Neuronal stem cell (in vitro differentiated cells): Measurements from ENCODE around the gene DNM3.

Experiments
- DNase-seq: peaks from one replicate; pipeline ENCODE4 v3.0.0-alpha.2; 2013; ENCODE audit warnings: low spot score
- H2AFZ ChIP-seq: one replicate; pipeline ENCODE4 v1.6.1; 2013; ENCODE audit warnings: mild to moderate bottlenecking, low read length, inconsistent platforms
- H2AK5ac ChIP-seq: 2 replicates; pipeline ENCODE4 v1.6.1; 2013; ENCODE audit warnings: low read depth, mild to moderate bottlenecking, inconsistent platforms, low read length, moderate library complexity, mixed read lengths
- H2BK120ac ChIP-seq: 2 replicates; pipeline ENCODE4 v1.6.1; 2013; ENCODE audit warnings: low read depth, mild to moderate bottlenecking, inconsistent platforms, low read length, moderate library complexity, mixed read lengths
- H2BK12ac ChIP-seq: one replicate; pipeline ENCODE4 v1.6.1; 2013; ENCODE audit warnings: low read length, inconsistent platforms
- H2BK15ac ChIP-seq: 2 replicates; pipeline ENCODE4 v1.6.1; 2013; ENCODE audit warnings: mild to moderate bottlenecking, low read length, inconsistent platforms, mixed read lengths
- H2BK5ac ChIP-seq: one replicate; pipeline ENCODE4 v1.6.1; 2013; ENCODE audit warnings: inconsistent platforms, mild to moderate bottlenecking, low read length, moderate library complexity
- H3K14ac ChIP-seq: one replicate; pipeline ENCODE4 v1.6.1; 2013; ENCODE audit warnings: low read length, inconsistent platforms
- H3K18ac ChIP-seq: 2 replicates; pipeline ENCODE4 v1.6.1; 2013; ENCODE audit warnings: low read length, inconsistent platforms
- H3K23ac ChIP-seq: 2 replicates; pipeline ENCODE4 v1.6.1; 2013; ENCODE audit warnings: low read depth, mild to moderate bottlenecking, mixed read lengths, low read length, inconsistent platforms; ENCODE audit not compliant: poor library complexity
- H3K27ac ChIP-seq: replicated peaks from 3 replicates; pipeline ENCODE4 v1.5.1; 2013; ENCODE audit warnings: low read length, inconsistent platforms
- H3K27me3 ChIP-seq, 3 experiments: 2 replicates each; pipeline ENCODE4 v1.6.1; 2013; ENCODE audit warnings: low read length in 3 of 3, mild to moderate bottlenecking in 2 of 3, inconsistent platforms in 1 of 3, low read depth in 1 of 3, mixed read lengths in 1 of 3, moderate library complexity in 1 of 3; ENCODE audit not compliant: control insufficient read depth in 3 of 3, insufficient read depth in 3 of 3
- H3K36me3 ChIP-seq, 2 donors: replicated peaks in 1 of 2; 2 replicates each; pipeline ENCODE4 v1.6.1; 2013; ENCODE audit warnings: low read length in 2 of 2; ENCODE audit not compliant: control insufficient read depth in 2 of 2, insufficient read depth in 2 of 2
- H3K4ac ChIP-seq: 2 replicates; pipeline ENCODE4 v1.6.1; 2013; ENCODE audit warnings: inconsistent platforms, mild to moderate bottlenecking, low read length, moderate library complexity
- H3K4me1 ChIP-seq, 2 donors: 1 replicate in 1 of 2; 2 replicates in 1 of 2; pipeline ENCODE4 v1.6.1; 2013; ENCODE audit warnings: low read length in 2 of 2, low read depth in 1 of 2; ENCODE audit not compliant: control insufficient read depth in 2 of 2, insufficient read depth in 1 of 2
- H3K4me2 ChIP-seq: one replicate; pipeline ENCODE4 v1.6.1; 2013; ENCODE audit warnings: mild to moderate bottlenecking, low read length, inconsistent platforms; ENCODE audit not compliant: insufficient read depth, poor library complexity, severe bottlenecking
- H3K4me3 ChIP-seq, 2 donors: 2 replicates each; pipeline ENCODE4 v1.5.1; 2013; ENCODE audit warnings: low read length in 2 of 2, mild to moderate bottlenecking in 2 of 2, inconsistent platforms in 1 of 2, moderate library complexity in 1 of 2
- H3K79me1 ChIP-seq: one replicate; pipeline ENCODE4 v1.6.1; 2013; ENCODE audit warnings: low read depth, mild to moderate bottlenecking, inconsistent platforms, low read length, moderate library complexity
- H3K9ac ChIP-seq: one replicate; pipeline ENCODE4 v1.6.1; 2013; ENCODE audit warnings: mild to moderate bottlenecking, low read depth, low read length, inconsistent platforms; ENCODE audit not compliant: poor library complexity
- H3K9me3 ChIP-seq, 2 donors: replicated peaks in 1 of 2; 2 replicates each; pipeline versions ENCODE3 to v1.6.1; 2013; ENCODE audit warnings: low read length in 2 of 2, mild to moderate bottlenecking in 2 of 2, inconsistent platforms in 1 of 2, low read depth in 1 of 2, mixed read lengths in 1 of 2, moderate library complexity in 1 of 2; ENCODE audit not compliant: control insufficient read depth in 2 of 2, insufficient read depth in 1 of 2
- H4K8ac ChIP-seq: one replicate; pipeline ENCODE4 v1.6.1; 2013; ENCODE audit warnings: low read depth, mild to moderate bottlenecking, inconsistent platforms, low read length, moderate library complexity
- H4K91ac ChIP-seq: one replicate; pipeline ENCODE4 v1.6.1; 2013; ENCODE audit warnings: low read length, low read depth, mild to moderate bottlenecking, inconsistent platforms; ENCODE audit not compliant: poor library complexity
- WGBS, 2 donors: extraction: QIAGEN DNeasy Blood & Tissue Kit; methylation state at CpG; one replicate each; pipeline ENCODE4 v1.1.7; 2013; ENCODE audit warnings: missing lambda C conversion rate in 2 of 2, mixed read lengths in 1 of 2; ENCODE audit not compliant: insufficient read length in 2 of 2, insufficient replicate concordance in 1 of 2; ENCODE audit errors: extremely low coverage in 2 of 2; 5-methylcytosine and 5-hydroxymethylcytosine counted together

The DNM3 gene

GRCh38 chr1:172421974-172422604 lies 580.8 kb downstream of the DNM3 start:
- Histone ChIP-seq H3K4me1 (peaks cover 0 to 7% of the 10 kb centered on the region in 2 donors), H3K27ac (no peak overlapping the region), H3K9ac (no peak overlapping the region), H3K27me3 (no peaks in the 10 kb centered on the region), H2AK5ac (no peak overlapping the region), H3K4ac (no peak overlapping the region), H4K91ac (no peak overlapping the region), H3K9me3 (no peaks in the 10 kb centered on the region), H3K18ac (no peak overlapping the region), H4K8ac (no peak overlapping the region), H2BK5ac (no peak overlapping the region), H2BK12ac (no peak overlapping the region), H2BK120ac (no peak overlapping the region), H3K23ac (no peak overlapping the region), H2BK15ac (no peak overlapping the region), H3K4me3 (no peak overlapping the region), H3K14ac (no peak overlapping the region), H3K4me2 (no peak overlapping the region), H2AFZ (no peak overlapping the region), H3K36me3 (no peaks in the 10 kb centered on the region), H3K79me1 (no peaks in the 10 kb centered on the region)
- no peak for DNase-seq
- WGBS, 2 donors = no CpG with 5 or more reads among the region's 5 CpGs

- H3K79me1 ChIP-seq = no peaks in the 10 kb centered on the region
- H3K27ac ChIP-seq = no peak overlapping the region
- no peaks in the 10 kb centered on the region for H3K9me3 ChIP-seq
- H3K36me3 ChIP-seq = no peaks in the 10 kb centered on the region
- DNase-seq = no peak
- H3K18ac ChIP-seq = no peak overlapping the region
- WGBS, 2 donors = no CpG with 5 or more reads among the region's 2 CpGs
- no peak overlapping the region for H2BK15ac ChIP-seq
- no peak overlapping the region for H3K4ac ChIP-seq
- H3K14ac ChIP-seq = no peak overlapping the region
- H2AFZ ChIP-seq = no peak overlapping the region
- no peak overlapping the region for H2BK5ac ChIP-seq
- no peak overlapping the region for H3K4me2 ChIP-seq
- H3K4me3 ChIP-seq = no peak overlapping the region
- H2BK120ac ChIP-seq = no peak overlapping the region
- H3K27me3 ChIP-seq = no peaks in the 10 kb centered on the region
- H4K8ac ChIP-seq = no peak overlapping the region
- no peak overlapping the region for H4K91ac ChIP-seq
- no peak overlapping the region for H3K9ac ChIP-seq
- H3K4me1 ChIP-seq = peaks cover 0 to 7% of the 10 kb centered on the region in 2 donors
- no peak overlapping the region for H2BK12ac ChIP-seq
- H3K23ac ChIP-seq = no peak overlapping the region
- H2AK5ac ChIP-seq = no peak overlapping the region
These were observed 582.0 kb downstream of the DNM3 start for GRCh38 chr1:172423336-172423735.

GRCh38 chr1:172425339-172425738 lies 584.0 kb downstream of the DNM3 start:
- no peak overlapping the region for H2AFZ ChIP-seq
- no peaks in the 10 kb centered on the region for H3K79me1 ChIP-seq
- no peak overlapping the region for H3K23ac ChIP-seq
- no peak overlapping the region for H2BK5ac ChIP-seq
- no peak overlapping the region for H2BK120ac ChIP-seq
- H3K9ac ChIP-seq = no peak overlapping the region
- no peak overlapping the region for H3K4me2 ChIP-seq
- no CpG with 5 or more reads among the region's 3 CpGs for WGBS, 2 donors
- peaks cover 0 to 7% of the 10 kb centered on the region in 2 donors for H3K4me1 ChIP-seq
- H3K9me3 ChIP-seq = no peaks in the 10 kb centered on the region
- H3K18ac ChIP-seq = no peak overlapping the region
- no peak overlapping the region for H3K4me3 ChIP-seq
- no peak overlapping the region for H4K8ac ChIP-seq
- no peak overlapping the region for H3K27ac ChIP-seq
- H3K36me3 ChIP-seq = no peaks in the 10 kb centered on the region
- no peak overlapping the region for H3K4ac ChIP-seq
- H2BK15ac ChIP-seq = no peak overlapping the region
- no peak overlapping the region for H3K14ac ChIP-seq
- no peak overlapping the region for H2AK5ac ChIP-seq
- H3K27me3 ChIP-seq = no peaks in the 10 kb centered on the region
- no peak for DNase-seq
- no peak overlapping the region for H2BK12ac ChIP-seq
- no peak overlapping the region for H4K91ac ChIP-seq

- Histone ChIP-seq H3K27me3 (no peaks in the 10 kb centered on the region), H3K14ac (no peak overlapping the region), H3K23ac (no peak overlapping the region), H3K4me1 (peaks cover 0 to 8% of the 10 kb centered on the region in 2 donors), H3K18ac (no peak overlapping the region), H3K4me2 (no peak overlapping the region), H3K9me3 (no peaks in the 10 kb centered on the region), H2AFZ (no peak overlapping the region), H3K4me3 (no peak overlapping the region), H3K36me3 (no peaks in the 10 kb centered on the region), H3K9ac (no peak overlapping the region), H2BK12ac (no peak overlapping the region), H4K91ac (no peak overlapping the region), H3K79me1 (peaks cover 3% of the 10 kb centered on the region), H3K27ac (no peak overlapping the region), H2BK15ac (no peak overlapping the region), H2BK120ac (no peak overlapping the region), H4K8ac (no peak overlapping the region), H2AK5ac (no peak overlapping the region), H3K4ac (no peak overlapping the region), H2BK5ac (no peak overlapping the region)
- DNase-seq = no peak
- no CpG with 5 or more reads among the region's 2 CpGs for WGBS, 2 donors
These were observed 585.9 kb downstream of the DNM3 start for GRCh38 chr1:172427191-172427590.
